HepG2 (cell line): ENCODE data around the gene PRR30.

Experiments
- CTCF ChIP-seq: sonication (generic); formaldehyde crosslinking; IDR thresholded peaks from 2 replicates; pipeline ENCODE4 v1.5.0; 2020; ENCODE audit warnings: mild to moderate bottlenecking, missing genetic modification reagents, moderate library complexity
- SMC3 ChIP-seq: IDR thresholded peaks from 2 replicates; pipeline ENCODE4 v1.6.1; 2011; ENCODE audit warnings: low read length, improper control_type of control experiment
- ZHX1 ChIP-seq: sonication (generic); formaldehyde crosslinking; IDR thresholded peaks from 2 replicates; pipeline ENCODE4 v1.8.1; 2022; ENCODE audit warnings: low read depth, mild to moderate bottlenecking, missing genetic modification reagents
- TF ChIP-seq, protein P1 (sequence below): sonication (generic); formaldehyde crosslinking; IDR thresholded peaks from 2 replicates; pipeline ENCODE4 v1.8.0; 2023; ENCODE audit warnings: mild to moderate bottlenecking, missing genetic modification reagents

- TF ChIP-seq, protein P1, sequence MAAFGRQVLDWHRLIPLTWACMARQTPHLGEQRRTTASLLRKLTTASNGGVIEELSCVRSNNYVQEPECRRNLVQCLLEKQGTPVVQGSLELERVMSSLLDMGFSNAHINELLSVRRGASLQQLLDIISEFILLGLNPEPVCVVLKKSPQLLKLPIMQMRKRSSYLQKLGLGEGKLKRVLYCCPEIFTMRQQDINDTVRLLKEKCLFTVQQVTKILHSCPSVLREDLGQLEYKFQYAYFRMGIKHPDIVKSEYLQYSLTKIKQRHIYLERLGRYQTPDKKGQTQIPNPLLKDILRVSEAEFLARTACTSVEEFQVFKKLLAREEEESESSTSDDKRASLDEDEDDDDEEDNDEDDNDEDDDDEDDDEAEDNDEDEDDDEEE (CRISPR knock-in tag): no peak
- no peak for TF ChIP-seq CTCF
- no peak for TF ChIP-seq ZHX1 (CRISPR knock-in tag)
- no peak for TF ChIP-seq SMC3
These were observed 12.9 kb downstream of the PRR30 start for GRCh38 chr2:27126252-27126710.
